ENCODE results near the gene RAPGEF6. TPM values are rescaled to one million over a fixed set of nuclear protein-coding genes. Genes with fewer than 3 reads are reported as not detected.
"Not testable (repeated sequence)": the region's sequence is repeated elsewhere in the genome, so short reads cannot be mapped to it uniquely, and the experiment has no call there.

Gene RAPGEF6
- total RNA-seq, 4 donors from 2014 or later = 16.7 to 104 (median 22.6) TPM

DNA sequence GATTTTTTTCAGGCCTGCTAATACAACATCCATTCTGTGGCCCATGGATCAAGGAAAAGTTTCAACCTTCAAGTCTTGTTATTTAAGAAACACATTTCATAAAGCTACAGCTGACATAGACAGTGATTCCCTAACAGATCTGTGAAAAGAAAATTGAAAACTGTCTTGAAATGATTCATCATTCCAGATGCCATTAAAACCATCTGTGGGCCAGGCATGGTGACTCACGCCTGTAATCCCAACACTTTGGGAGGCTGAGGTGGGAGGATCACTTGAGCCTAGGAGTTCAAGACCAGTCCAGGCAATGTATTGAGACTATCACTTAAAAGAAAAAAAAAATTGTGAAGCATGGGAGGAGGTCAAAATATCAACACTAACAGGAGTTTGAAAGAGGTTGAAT lies 6.0 kb downstream of the RAPGEF6 start:
- no peak for TF ChIP-seq POLR2A (IDR thresholded peaks at IDR 0.05)
- TF ChIP-seq, protein P1, sequence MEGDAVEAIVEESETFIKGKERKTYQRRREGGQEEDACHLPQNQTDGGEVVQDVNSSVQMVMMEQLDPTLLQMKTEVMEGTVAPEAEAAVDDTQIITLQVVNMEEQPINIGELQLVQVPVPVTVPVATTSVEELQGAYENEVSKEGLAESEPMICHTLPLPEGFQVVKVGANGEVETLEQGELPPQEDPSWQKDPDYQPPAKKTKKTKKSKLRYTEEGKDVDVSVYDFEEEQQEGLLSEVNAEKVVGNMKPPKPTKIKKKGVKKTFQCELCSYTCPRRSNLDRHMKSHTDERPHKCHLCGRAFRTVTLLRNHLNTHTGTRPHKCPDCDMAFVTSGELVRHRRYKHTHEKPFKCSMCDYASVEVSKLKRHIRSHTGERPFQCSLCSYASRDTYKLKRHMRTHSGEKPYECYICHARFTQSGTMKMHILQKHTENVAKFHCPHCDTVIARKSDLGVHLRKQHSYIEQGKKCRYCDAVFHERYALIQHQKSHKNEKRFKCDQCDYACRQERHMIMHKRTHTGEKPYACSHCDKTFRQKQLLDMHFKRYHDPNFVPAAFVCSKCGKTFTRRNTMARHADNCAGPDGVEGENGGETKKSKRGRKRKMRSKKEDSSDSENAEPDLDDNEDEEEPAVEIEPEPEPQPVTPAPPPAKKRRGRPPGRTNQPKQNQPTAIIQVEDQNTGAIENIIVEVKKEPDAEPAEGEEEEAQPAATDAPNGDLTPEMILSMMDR (IDR thresholded peaks at IDR 0.05) = no peak
- Histone ChIP-seq H3K27ac (no peak overlapping the region), H3K27me3 (no peaks in the 10 kb centered on the region), H3K4me1 (peaks cover 0 to 34% (median 3%) of the 10 kb centered on the region in 4 donors), H3K36me3 (no peaks in the 10 kb centered on the region), H3K4me3 (no peak overlapping the region), H3K9me3 (no peaks in the 10 kb centered on the region)
- DNase-seq = no peak

DNA sequence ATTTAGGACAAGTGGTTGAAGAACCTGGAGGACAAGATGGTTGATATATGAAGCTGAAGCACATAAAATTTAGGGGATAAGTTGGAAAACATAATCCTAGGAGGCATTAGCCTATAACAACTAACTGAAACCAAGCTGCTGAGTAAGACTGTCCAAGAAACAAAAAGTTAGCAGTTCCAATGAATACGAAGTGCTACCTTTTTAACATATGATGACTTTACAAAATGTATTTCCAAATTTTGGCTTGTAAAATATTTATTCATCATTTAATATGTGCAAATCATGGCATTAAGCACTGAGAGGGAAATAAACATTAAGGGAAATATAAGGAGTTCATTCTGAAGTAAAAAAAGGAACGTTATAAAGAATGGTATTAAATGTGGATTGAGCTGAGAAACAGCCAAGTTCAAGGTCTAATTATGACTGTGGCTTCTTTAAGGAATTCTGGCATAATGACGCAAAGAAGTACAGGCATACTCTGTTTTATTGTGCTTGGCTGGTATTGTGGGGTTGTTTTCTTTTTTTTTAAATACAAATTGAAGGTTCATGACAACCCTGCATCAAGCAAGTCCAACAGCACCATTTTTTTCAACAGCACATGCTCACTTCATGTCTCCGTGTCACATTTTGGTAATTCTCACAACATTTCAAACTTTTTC lies 7.7 kb downstream of the RAPGEF6 start:
- TF ChIP-seq, protein P1 (IDR thresholded peaks at IDR 0.05) = no peak
- TF ChIP-seq POLR2A (IDR thresholded peaks at IDR 0.05) = no peak
- Histone ChIP-seq H3K27me3 (no peaks in the 10 kb centered on the region), H3K4me1 (peaks cover 0 to 18% (median 0%) of the 10 kb centered on the region in 4 donors), H3K4me3 (no peak overlapping the region), H3K27ac (no peak overlapping the region), H3K36me3 (no peaks in the 10 kb centered on the region), H3K9me3 (no peaks in the 10 kb centered on the region)
- no peak for DNase-seq

DNA sequence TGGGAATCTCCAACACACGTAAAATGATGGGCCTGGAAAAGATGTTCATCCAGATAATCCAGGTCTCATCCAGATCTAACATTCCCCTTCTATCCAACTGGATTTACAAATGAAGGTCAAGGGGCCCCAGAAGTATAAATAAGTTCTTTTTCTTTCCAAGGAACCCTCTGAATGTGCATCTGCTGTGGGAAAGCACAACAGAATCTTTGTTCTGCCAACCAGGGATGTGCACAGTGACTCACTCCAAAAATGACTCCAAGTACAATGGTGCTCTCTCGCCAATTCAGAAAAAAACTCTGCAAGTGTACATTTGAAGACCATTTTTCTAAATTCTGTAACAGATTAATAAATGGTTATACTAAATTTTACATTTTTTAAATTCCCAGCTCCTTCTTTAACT lies 12.4 kb downstream of the RAPGEF6 start:
- DNase-seq = no peak
- Histone ChIP-seq H3K4me3 (no peak overlapping the region), H3K27ac (no peak overlapping the region), H3K4me1 (no peaks in the 10 kb centered on the region), H3K9me3 (no peaks in the 10 kb centered on the region), H3K27me3 (no peaks in the 10 kb centered on the region), H3K36me3 (no peaks in the 10 kb centered on the region)
- TF ChIP-seq, protein P1 (IDR thresholded peaks at IDR 0.05) = no peak
- TF ChIP-seq POLR2A (IDR thresholded peaks at IDR 0.05) = no peak

DNA sequence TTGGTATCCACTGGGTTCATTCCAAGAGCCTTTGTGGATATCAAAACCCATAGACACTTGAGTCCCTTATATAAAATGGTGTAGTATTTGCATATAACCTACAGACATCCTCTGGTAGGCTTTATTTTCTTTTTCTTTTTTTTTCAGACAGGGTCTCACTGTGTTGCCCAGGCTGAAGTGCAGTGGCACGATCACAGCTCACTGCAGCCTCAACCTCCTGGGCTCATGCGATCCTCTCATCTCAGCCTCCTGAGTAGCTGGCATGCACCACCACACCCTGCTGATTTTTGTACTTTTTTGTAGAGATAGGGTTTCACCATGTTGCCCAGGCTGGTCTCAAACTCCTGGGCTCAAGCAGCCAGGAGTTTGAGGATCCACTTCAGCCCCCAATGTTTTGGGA lies 13.9 kb downstream of the RAPGEF6 start:
- not testable (repeated sequence) for H3K4me3 ChIP-seq, H3K27me3 ChIP-seq, H3K9me3 ChIP-seq, H3K4me1 ChIP-seq, DNase-seq, H3K36me3 ChIP-seq, H3K27ac ChIP-seq

DNA sequence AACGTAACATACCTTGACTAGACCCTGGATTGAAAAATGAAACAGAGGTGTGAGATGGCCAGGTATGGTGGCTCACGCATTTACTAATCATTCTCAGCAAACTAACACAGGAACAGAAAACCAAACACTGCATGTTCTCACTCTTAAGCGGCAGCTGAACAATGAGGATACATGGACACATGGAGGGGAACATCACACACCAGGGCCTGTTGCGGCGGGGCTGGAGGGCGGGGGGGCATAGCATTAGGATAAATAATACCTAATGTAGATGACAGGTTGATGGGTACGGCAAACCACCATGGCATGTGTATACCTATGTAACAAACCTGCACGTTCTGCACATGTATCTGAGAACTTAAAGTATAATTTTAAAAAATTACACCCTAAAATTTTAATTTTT lies 15.9 kb downstream of the RAPGEF6 start:
- H3K4me3 ChIP-seq = no peak overlapping the region
- DNase-seq = no peak
- no peak for TF ChIP-seq POLR2A (IDR thresholded peaks at IDR 0.05)
- TF ChIP-seq, protein P1 (IDR thresholded peaks at IDR 0.05) = no peak
- H3K27ac ChIP-seq = no peak overlapping the region
- no peaks in the 10 kb centered on the region for H3K36me3 ChIP-seq
- H3K9me3 ChIP-seq = no peaks in the 10 kb centered on the region
- H3K27me3 ChIP-seq = no peaks in the 10 kb centered on the region
- H3K4me1 ChIP-seq = no peaks in the 10 kb centered on the region

DNA sequence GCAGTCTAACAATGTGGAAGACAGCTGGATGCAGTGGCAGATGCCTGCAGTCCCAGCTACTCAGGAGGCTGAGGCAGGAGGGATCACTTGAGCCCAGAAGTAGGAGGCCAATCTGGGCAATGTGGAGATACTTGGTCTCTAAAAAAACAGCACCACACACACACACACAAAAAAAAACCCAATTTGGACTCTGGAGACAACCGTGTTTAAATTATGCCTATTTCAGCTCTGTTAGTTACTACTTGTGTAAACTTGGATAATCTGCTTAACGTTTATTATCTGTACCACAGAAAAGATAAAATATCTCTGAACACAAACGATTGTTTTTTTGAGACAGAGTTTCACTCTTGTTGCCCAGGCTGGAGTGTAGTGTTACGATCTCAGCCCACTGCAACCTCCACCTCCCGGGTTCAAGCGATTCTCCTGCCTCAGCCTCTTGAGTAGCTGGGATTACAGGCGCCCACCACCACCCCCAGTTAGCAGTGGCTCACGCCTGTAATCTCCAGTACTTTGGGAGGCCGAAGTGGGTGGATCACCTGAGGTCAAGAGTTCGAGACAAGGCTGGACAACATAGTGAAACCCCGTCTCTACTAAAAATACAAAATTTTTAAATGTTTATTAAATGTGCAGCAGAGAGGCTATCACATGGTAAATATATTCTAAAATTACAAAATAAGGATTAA lies 17.7 kb downstream of the RAPGEF6 start:
- H3K9me3 ChIP-seq = no peaks in the 10 kb centered on the region
- H3K4me1 ChIP-seq = no peaks in the 10 kb centered on the region
- H3K4me3 ChIP-seq = no peak overlapping the region
- H3K27me3 ChIP-seq = no peaks in the 10 kb centered on the region
- H3K36me3 ChIP-seq = no peaks in the 10 kb centered on the region
- TF ChIP-seq, protein P1 (IDR thresholded peaks at IDR 0.05) = no peak
- TF ChIP-seq POLR2A (IDR thresholded peaks at IDR 0.05) = no peak
- no peak overlapping the region for H3K27ac ChIP-seq
- DNase-seq = no peak
